Endothelial cell of umbilical vein (primary cell): Measurements from ENCODE around the gene VTI1A. TPM values are rescaled to one million over a fixed set of nuclear protein-coding genes. Genes with fewer than 3 reads are reported as not detected.

ENCODE experiments used
- BruUV-seq: library from RNA; stranded (reverse); fragments of 400-500 nt; replicated peaks from 2 replicates; lab custom pipeline; 2021; lab: Mats Ljungman, UMichigan
- CTCF ChIA-PET: fragments of 300-600, 350-600 bp; sonication (Branson Sonifier 250); formaldehyde crosslinking; loops from one replicate; lab custom pipeline; 2021; ENCODE audit warnings: antibody characterized with exemption, inconsistent platforms; lab: Charles Lee
- POLR2A ChIA-PET: fragments of 300-600, 350-600 bp; sonication (Branson Sonifier 250); formaldehyde crosslinking; loops from one replicate; lab custom pipeline; 2021; ENCODE audit warnings: antibody characterized with exemption, inconsistent platforms; lab: Charles Lee
- DNase-seq: peaks from one replicate; pipeline ENCODE4 v3.0.0-alpha.2; 2011; ENCODE audit warnings: low read depth, low spot score
- FAIRE-seq: peaks from 2 replicates; lab custom pipeline; 2011; peaks lifted over from hg19 to GRCh38; lab: Jason Lieb, UNC
- H2AFZ ChIP-seq: 2 replicates; pipeline ENCODE4 v1.6.0; 2012; ENCODE audit warnings: low read depth, low read length, control low read depth, inconsistent platforms
- H3K27ac ChIP-seq: 2 replicates; pipeline ENCODE4 v1.5.1; 2011; ENCODE audit warnings: low read depth, mild to moderate bottlenecking, control low read depth, low read length, moderate library complexity; ENCODE audit not compliant: insufficient read depth
- H3K27me3 ChIP-seq, 2 experiments: 2 replicates each; pipeline versions ENCODE4 v1.6.0 to v1.6.1; 2011; ENCODE audit warnings: low read length in 2 of 2, mixed read lengths in 1 of 2; ENCODE audit not compliant: control insufficient read depth in 2 of 2, insufficient read depth in 2 of 2
- H3K36me3 ChIP-seq, 2 experiments: 2 replicates in 1 of 2; 3 replicates in 1 of 2; pipeline ENCODE4 v1.5.1; 2011; ENCODE audit warnings: low read length in 2 of 2, mild to moderate bottlenecking in 1 of 2, moderate library complexity in 1 of 2; ENCODE audit not compliant: control insufficient read depth in 2 of 2, insufficient read depth in 2 of 2; ENCODE audit errors: extremely low read depth in 1 of 2
- H3K4me1 ChIP-seq: 3 replicates; pipeline ENCODE4 v1.5.1; 2011; ENCODE audit warnings: mild to moderate bottlenecking, low read length; ENCODE audit not compliant: control insufficient read depth, insufficient read depth; ENCODE audit errors: extremely low read depth
- H3K4me2 ChIP-seq: 2 replicates; pipeline ENCODE4 v1.6.1; 2011; ENCODE audit warnings: low read length, control low read depth, mixed read lengths; ENCODE audit not compliant: insufficient read depth
- H3K4me3 ChIP-seq, 3 experiments: fragments of 200-600 bp in 1 of 3; sonication (generic), shearing (Covaris generic) in 1 of 3; replicated peaks in 1 of 3; 2 replicates each; pipeline ENCODE4 v1.5.1; 2011 to 2016; ENCODE audit warnings: control low read depth in 3 of 3, low read length in 3 of 3, mild to moderate bottlenecking in 2 of 3, inconsistent platforms in 1 of 3, low read depth in 1 of 3, moderate library complexity in 1 of 3; ENCODE audit not compliant: insufficient read depth in 1 of 3
- H3K79me2 ChIP-seq: 2 replicates; pipeline ENCODE4 v1.6.0; 2012; ENCODE audit warnings: low read length, inconsistent platforms; ENCODE audit not compliant: control insufficient read depth, insufficient read depth
- H3K9ac ChIP-seq: replicated peaks from 2 replicates; pipeline ENCODE3; 2011; ENCODE audit warnings: low read length, control low read depth; ENCODE audit not compliant: insufficient read depth; ENCODE audit errors: extremely low read depth
- H3K9me1 ChIP-seq: replicated peaks from 3 replicates; pipeline ENCODE4 v1.6.0; 2011; ENCODE audit warnings: mild to moderate bottlenecking, low read length; ENCODE audit not compliant: control insufficient read depth, insufficient read depth; ENCODE audit errors: extremely low read depth
- H3K9me3 ChIP-seq: replicated peaks from 2 replicates; pipeline ENCODE4 v1.5.1; 2012; ENCODE audit warnings: low read length, inconsistent platforms; ENCODE audit not compliant: control insufficient read depth, insufficient read depth
- H4K20me1 ChIP-seq: replicated peaks from 2 replicates; pipeline ENCODE3; 2011; ENCODE audit warnings: mild to moderate bottlenecking, low read length; ENCODE audit not compliant: control insufficient read depth, insufficient read depth; ENCODE audit errors: extremely low read depth
- CTCF ChIP-seq, 2 donors: IDR thresholded peaks; 1 replicate in 1 of 2; 2 replicates in 1 of 2; pipeline ENCODE4 v1.5.1; 2011; ENCODE audit warnings: low read length in 2 of 2, mild to moderate bottlenecking in 2 of 2, moderate library complexity in 2 of 2, control low read depth in 1 of 2, inconsistent platforms in 1 of 2, low read depth in 1 of 2; ENCODE audit not compliant: insufficient read depth in 1 of 2; ENCODE audit errors: extremely low read depth in 1 of 2
- EZH2 ChIP-seq: IDR thresholded peaks from 2 replicates; pipeline ENCODE4 v1.6.1; 2012; ENCODE audit warnings: borderline replicate concordance, low read depth, mild to moderate bottlenecking, moderate library complexity, low read length, inconsistent platforms; ENCODE audit not compliant: severe bottlenecking
- FOS ChIP-seq: IDR thresholded peaks from 2 replicates; pipeline ENCODE4 v1.6.1; 2011; ENCODE audit warnings: mild to moderate bottlenecking, low read length, moderate library complexity, borderline replicate concordance; ENCODE audit not compliant: insufficient read depth
- GATA2 ChIP-seq: IDR thresholded peaks from 2 replicates; pipeline ENCODE4 v1.7.0; 2011; ENCODE audit warnings: low read depth, mild to moderate bottlenecking, moderate library complexity, mixed read lengths, low read length; ENCODE audit not compliant: insufficient read length, insufficient read depth
- JUN ChIP-seq: IDR thresholded peaks from 2 replicates; pipeline ENCODE4 v1.6.1; 2011; ENCODE audit warnings: borderline replicate concordance, low read depth; ENCODE audit not compliant: insufficient read length, insufficient read depth
- MYC ChIP-seq: IDR thresholded peaks from one replicate; pipeline ENCODE4 v1.6.1; 2011; ENCODE audit warnings: mild to moderate bottlenecking, low read depth, low read length
- POLR2A ChIP-seq: IDR thresholded peaks from 2 replicates; pipeline ENCODE4 v1.6.1; 2012; ENCODE audit warnings: low read depth, mild to moderate bottlenecking, control low read depth, low read length
- POLR2AphosphoS5 ChIP-seq: IDR thresholded peaks from 2 replicates; pipeline ENCODE4 v1.6.1; 2012; ENCODE audit warnings: low read depth, mild to moderate bottlenecking, control low read depth, low read length, moderate library complexity; ENCODE audit not compliant: insufficient read depth
- dilution Hi-C: fragments of 300-500 bp; cut with MboI; formaldehyde crosslinking; loops from one replicate; pipeline ENCODE4 v1.15.0; 2019; ENCODE audit warnings: low sequenced_read_pairs; ENCODE audit not compliant: extremely low pct_ligation_motif_present
- intact Hi-C: fragments of 100-400 bp; cut with micrococcal nuclease; formaldehyde crosslinking; loops from one replicate; pipeline ENCODE4 v1.10.0; 2022
- polyA plus RNA-seq, 4 experiments: library from polyadenylated mRNA; depleted of rRNA in 3 of 4; stranded (reverse) in 3 of 4; unstranded in 1 of 4; fragments of >200 nt; gene quantifications; 2 replicates each; pipeline versions ENCODE4 v1.2.1 to v1.2.3, GENCODE V29; 2011 to 2012; ENCODE audit warnings: missing spikeins in 1 of 4
- total RNA-seq: library from RNA; stranded (reverse); gene quantifications from 2 replicates; pipeline ENCODE4 v1.2.3, GENCODE V29; 2021
- TF ChIP-seq, protein P1 (sequence below): IDR thresholded peaks from 2 replicates; pipeline ENCODE4 v1.6.1; 2011; ENCODE audit not compliant: insufficient read depth, insufficient read length

The VTI1A gene
- total and polyA plus RNA-seq, 2 donors (not counting 3 experiments of a cell fraction or from before 2014, with no cell fraction given): 10.8 to 35.6 TPM

DNA sequence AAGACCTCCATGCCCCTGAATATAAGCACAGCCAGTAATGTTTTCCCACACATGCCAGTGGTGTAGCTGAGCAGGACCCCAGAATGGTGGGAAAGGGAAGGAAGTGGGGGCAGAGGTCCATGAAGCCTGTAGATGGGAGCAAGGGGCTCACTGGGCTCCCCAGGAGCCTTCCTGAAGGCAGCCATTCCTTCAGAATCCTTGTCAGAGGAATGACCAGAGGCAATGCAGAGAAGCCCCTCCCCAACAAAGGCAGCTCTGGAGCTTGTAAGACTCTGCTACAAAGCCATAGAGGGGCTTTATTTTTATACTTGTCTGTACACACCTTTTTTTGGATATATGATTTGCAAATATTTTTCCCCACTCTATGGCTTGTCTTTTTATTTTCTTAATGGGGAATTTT lies 338.1 kb downstream of the VTI1A start:
- FAIRE-seq (no peak), DNase-seq (no peak)
- no peak for TF ChIP-seq JUN
- TF ChIP-seq GATA2: no peak
- no peak for TF ChIP-seq CTCF (IDR thresholded peaks at IDR 0.05; ENCODE audit: extremely low read depth in 1 of 2, insufficient read depth in 1 of 2, low read depth in 1 of 2, low read length in 2 of 2)
- no peak for TF ChIP-seq POLR2AphosphoS5
- no peak for TF ChIP-seq MYC
- TF ChIP-seq FOS: no peak
- TF ChIP-seq EZH2: no peak
- TF ChIP-seq, protein P1, sequence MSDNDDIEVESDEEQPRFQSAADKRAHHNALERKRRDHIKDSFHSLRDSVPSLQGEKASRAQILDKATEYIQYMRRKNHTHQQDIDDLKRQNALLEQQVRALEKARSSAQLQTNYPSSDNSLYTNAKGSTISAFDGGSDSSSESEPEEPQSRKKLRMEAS: no peak
- TF ChIP-seq POLR2A: no peak
- dilution Hi-C loops (no loop called here), intact Hi-C loops (no loop called here)
- H3K9me3 ChIP-seq: no peaks in the 10 kb centered on the region
- ChIA-PET CTCF (interaction anchor here (1.2 kb wide), 1 partner anchor 10 kb away, joined by 3 read pairs; no protein-coding TSS in a partner anchor), POLR2A (no interaction called here)
- H4K20me1 ChIP-seq: no peaks in the 10 kb centered on the region
- no peak overlapping the region for H3K4me3 ChIP-seq
- H3K27ac ChIP-seq: no peak overlapping the region
- H3K9ac ChIP-seq: no peak overlapping the region
- no TSS peak for BruUV-seq
- no peaks in the 10 kb centered on the region for H3K79me2 ChIP-seq
- no peak overlapping the region for H3K4me2 ChIP-seq
- H3K36me3 ChIP-seq: no peaks in the 10 kb centered on the region
- no peaks in the 10 kb centered on the region for H3K27me3 ChIP-seq
- H3K4me1 ChIP-seq: no peaks in the 10 kb centered on the region
- no peaks in the 10 kb centered on the region for H3K9me1 ChIP-seq
- no peak overlapping the region for H2AFZ ChIP-seq
